Heart right ventricle (tissue), 16 donors: ENCODE measurements around the gene ASB9. TPM values are rescaled to one million over a fixed set of nuclear protein-coding genes. Genes with fewer than 3 reads are reported as not detected.

Experiments
- ATAC-seq, 8 donors: fragments of 200-7000 bp; cut with Tn5 transposase; one replicate each; pipeline ENCODE4 v1.9.1; 2020; ENCODE audit warnings: mild to moderate bottlenecking in 8 of 8, moderate library complexity in 8 of 8, moderate number of reproducible peaks in 1 of 8
- DNase-seq, 2 donors: peaks; one replicate each; pipeline ENCODE4 v3.0.0-alpha.2; 2020
- H3K27ac ChIP-seq, 10 donors: fragments of 200-600 bp; sonication (generic) in 2 of 10; one replicate each; pipeline versions ENCODE4 v1.5.0 to v1.8.0; 2020 to 2022; ENCODE audit warnings: mild to moderate bottlenecking in 3 of 10
- H3K27me3 ChIP-seq, 7 donors: fragments of 200-600 bp; one replicate each; pipeline ENCODE4 v1.8.0; 2021 to 2022; ENCODE audit warnings: mild to moderate bottlenecking in 2 of 7
- H3K36me3 ChIP-seq, 9 donors: fragments of 200-600 bp; sonication (generic) in 1 of 9; one replicate each; pipeline versions ENCODE4 v1.5.0 to v1.8.0; 2020 to 2022; ENCODE audit warnings: mild to moderate bottlenecking in 2 of 9
- H3K4me1 ChIP-seq, 9 donors: fragments of 200-600 bp; sonication (generic) in 1 of 9; one replicate each; pipeline versions ENCODE4 v1.5.0 to v1.8.0; 2020 to 2022; ENCODE audit warnings: mild to moderate bottlenecking in 4 of 9
- H3K4me3 ChIP-seq, 10 donors: fragments of 200-600 bp; sonication (generic) in 2 of 10; one replicate each; pipeline versions ENCODE4 v1.5.0 to v1.8.0; 2020 to 2022; ENCODE audit warnings: mild to moderate bottlenecking in 7 of 10, moderate library complexity in 2 of 10
- H3K9me3 ChIP-seq, 11 donors: fragments of 200-600 bp in 10 of 11; sonication (generic) in 2 of 11; one replicate each; pipeline versions ENCODE4 v1.5.0 to v1.8.0; 2013 to 2022; ENCODE audit warnings: mild to moderate bottlenecking in 2 of 11, control low read depth in 1 of 11, moderate library complexity in 1 of 11
- CTCF ChIP-seq, 9 donors: fragments of 200-600 bp; sonication (generic) in 2 of 9; IDR thresholded peaks; one replicate each; pipeline versions ENCODE4 v1.5.0 to v1.8.0; 2021 to 2022; ENCODE audit warnings: antibody characterized with exemption in 9 of 9, mild to moderate bottlenecking in 5 of 9, moderate library complexity in 1 of 9
- WGBS, 2 donors: extraction: QIAGEN DNeasy Blood & Tissue Kit; methylation state at CpG; one replicate each; pipeline ENCODE4 v1.1.7; 2013; ENCODE audit warnings: inconsistent platforms in 1 of 2; 5-methylcytosine and 5-hydroxymethylcytosine counted together
- intact Hi-C, 10 donors: fragments of 100-400 bp; cut with DNase I; formaldehyde crosslinking; loops; one replicate each; pipeline versions ENCODE4 v1.11.1 to v1.14.2; 2022
- polyA plus RNA-seq, 2 donors: library from polyadenylated mRNA; stranded (reverse); fragments of 200-250 nt; gene quantifications; one replicate each; pipeline ENCODE4 v1.2.3, GENCODE V29; 2013
- total RNA-seq, 10 donors: library from RNA; stranded (reverse); fragmentation: NEBNext Ultra II Directional in 3 of 10; extraction: Animal tissue kit (Norgen Biotek cat#: 25700) in 3 of 10; gene quantifications; one replicate each; pipeline versions ENCODE4 v1.2.1 to v1.2.4, GENCODE V29; 2021 to 2023
- donor health status: Arrhythmogenic right ventricular cardiomyopathy.
- donor health status: ischemic (EF 13 %, LVEDD 7.1; RV severe dilation, severe dysfunction).
- donor health status: healthy with polysubstance abuse.
- donor health status: DM: no; HTN: yes; CAD: no.
- donor health status: DM: no; HTN: no; CAD: no.
- donor health status: ischemic (EF 25% LVEDD 6.9; RV normal size, moderate dysfunction).
- donor health status: ischemic (EF 25% LVEDD 5.7; RV mildly dilated, moderate dysfunction).
- donor health status: healthy.
- donor health status: DM: yes; HTN: yes; CAD: no.
- donor health status: Ischemic cardiomyopathy.
- donor health status: ischemic (EF 35%, LVEDD 5.7; RV mildly dilated, moderate dysfunction).
- donor health status: nonischemic (EF 11% LVEDD 7.7; RV severe dilation, severe dysfunction).
- donor health status: DM: yes; HTN: yes; CAD: no.
- donor health status: PGD.
- donor health status: ischemic (EF 29% LVEDD 5.4; RV normal size, mild dysfunction).
- donor health status: nonischemic (EF 23%, LVEDD 6.1; RV moderate dilation, normal function).

ASB9 gene
- total and polyA plus RNA-seq, 12 donors, result 0.39 to 1.6 (median 0.86) TPM

GRCh38 chrX:15217161-15217560 is 52.7 kb downstream of the ASB9 start:
- H3K4me3 ChIP-seq, result no peak overlapping the region
- no peaks in the 10 kb centered on the region for H3K36me3 ChIP-seq
- H3K9me3 ChIP-seq, result no peaks in the 10 kb centered on the region
- peaks cover 0 to 47% (median 0%) of the 10 kb centered on the region in 7 donors for H3K27me3 ChIP-seq
- intact Hi-C loops, result no loop called here
- H3K27ac ChIP-seq, result no peak overlapping the region
- no peak for DNase-seq
- TF ChIP-seq CTCF (IDR thresholded peaks at IDR 0.05), result no peak
- no peak for ATAC-seq
- H3K4me1 ChIP-seq, result no peaks in the 10 kb centered on the region
- 55 to 59% methylated on average over 1 of the region's 1 CpG for WGBS, 2 donors

GRCh38 chrX:15216280-15216679 is 53.6 kb downstream of the ASB9 start:
- Histone ChIP-seq H3K4me3 (no peak overlapping the region), H3K27ac (no peak overlapping the region)
- WGBS, 2 donors, result 69 to 81% methylated on average over 1 of the region's 1 CpG

GRCh38 chrX:15215366-15215765 is 54.5 kb downstream of the ASB9 start:
- H3K9me3 ChIP-seq, result no peaks in the 10 kb centered on the region
- no peak overlapping the region for H3K27ac ChIP-seq
- no peak overlapping the region for H3K4me3 ChIP-seq
- WGBS, 2 donors, result 83 to 92% methylated on average over 2 of the region's 2 CpGs
- DNase-seq, result no peak
- H3K4me1 ChIP-seq, result no peaks in the 10 kb centered on the region
- intact Hi-C loops, result no loop called here
- no peaks in the 10 kb centered on the region for H3K36me3 ChIP-seq
- peaks cover 0 to 37% (median 0%) of the 10 kb centered on the region in 7 donors for H3K27me3 ChIP-seq
- no peak for TF ChIP-seq CTCF (IDR thresholded peaks at IDR 0.05)
- no peak for ATAC-seq

More at GRCh38 chrX:15216280-15216679, 53.6 kb downstream of the ASB9 start:
- no peak for TF ChIP-seq CTCF (IDR thresholded peaks at IDR 0.05)
- H3K36me3 ChIP-seq, result no peaks in the 10 kb centered on the region
- no peak for DNase-seq
- H3K4me1 ChIP-seq, result no peaks in the 10 kb centered on the region
- intact Hi-C loops, result no loop called here
- no peak for ATAC-seq
- H3K27me3 ChIP-seq, result peaks cover 0 to 42% (median 0%) of the 10 kb centered on the region in 7 donors
- no peaks in the 10 kb centered on the region for H3K9me3 ChIP-seq

GRCh38 chrX:15214588-15214987 is 55.3 kb downstream of the ASB9 start:
- Histone ChIP-seq H3K27me3 (peaks cover 0 to 42% (median 0%) of the 10 kb centered on the region in 7 donors), H3K4me3 (no peak overlapping the region), H3K9me3 (no peaks in the 10 kb centered on the region), H3K27ac (no peak overlapping the region), H3K4me1 (no peaks in the 10 kb centered on the region), H3K36me3 (no peaks in the 10 kb centered on the region)
- TF ChIP-seq CTCF (IDR thresholded peaks at IDR 0.05), result no peak
- ATAC-seq, result no peak
- DNase-seq, result no peak
- intact Hi-C loops, result no loop called here
- WGBS, 2 donors, result 67 to 73% methylated on average over 1 of the region's 1 CpG
